SK-N-SH (cell line): ENCODE data around the gene SMIM14. TPM values are rescaled to one million over a fixed set of nuclear protein-coding genes. Genes with fewer than 3 reads are reported as not detected.

Experiments
- CTCF ChIA-PET: fragments of 300-600, 350-600 bp; formaldehyde crosslinking; extraction: SDS; loops from one replicate; lab custom pipeline; 2021; lab: Yijun Ruan, JAX
- POLR2A ChIA-PET: fragments of 350-600 bp; sonication (Branson Sonifier 250); formaldehyde crosslinking; extraction: SDS; loops from one replicate; lab custom pipeline; 2020; ENCODE audit warnings: antibody characterized with exemption, inconsistent platforms; lab: Yijun Ruan, JAX
- DNase-seq: peaks from one replicate; pipeline ENCODE4 v3.0.0; 2012
- H2AFZ ChIP-seq: fragments of 200-600 bp; sonication (generic); 2 replicates; pipeline ENCODE4 v1.8.1; 2016; ENCODE audit warnings: antibody characterized with exemption, mild to moderate bottlenecking, low read depth
- H3F3A ChIP-seq: fragments of 200-600 bp; sonication (generic); replicated peaks from 2 replicates; pipeline ENCODE3; 2016; ENCODE audit warnings: antibody characterized with exemption, mild to moderate bottlenecking; ENCODE audit not compliant: insufficient read depth
- H3K27ac ChIP-seq, 2 experiments: fragments of 200-500 bp in 1 of 2; fragments of 200-600 bp in 1 of 2; sonication (Bioruptor generic) in 1 of 2; sonication (generic), shearing (Covaris generic) in 1 of 2; 2 replicates each; pipeline versions ENCODE4 v1.5.1 to v1.6.1; 2014 to 2016; ENCODE audit warnings: low read depth in 2 of 2, inconsistent platforms in 1 of 2, low read length in 1 of 2, mild to moderate bottlenecking in 1 of 2, mixed read lengths in 1 of 2
- H3K27me3 ChIP-seq: fragments of 200-600 bp; sonication (generic), shearing (Covaris generic); 2 replicates; pipeline ENCODE4 v1.6.1; 2016; ENCODE audit warnings: mixed run types; ENCODE audit not compliant: insufficient read depth
- H3K36me3 ChIP-seq, 2 experiments: fragments of 200-500 bp in 1 of 2; fragments of 200-600 bp in 1 of 2; sonication (Bioruptor generic) in 1 of 2; sonication (generic) in 1 of 2; replicated peaks in 1 of 2; 2 replicates each; pipeline versions ENCODE3 to v1.5.1; 2014 to 2016; ENCODE audit warnings: low read length in 1 of 2, mild to moderate bottlenecking in 1 of 2; ENCODE audit not compliant: insufficient read depth in 2 of 2, control insufficient read depth in 1 of 2
- H3K4me1 ChIP-seq, 2 experiments: fragments of 200-500 bp in 1 of 2; fragments of 200-600 bp in 1 of 2; sonication (Bioruptor generic) in 1 of 2; sonication (generic), shearing (Covaris generic) in 1 of 2; 2 replicates each; pipeline versions ENCODE4 v1.5.1 to v1.6.1; 2014 to 2016; ENCODE audit warnings: low read depth in 1 of 2, low read length in 1 of 2, mixed run types in 1 of 2; ENCODE audit not compliant: insufficient read depth in 2 of 2, control insufficient read depth in 1 of 2
- H3K4me2 ChIP-seq: fragments of 200-600 bp; sonication (generic), shearing (Covaris generic); 2 replicates; pipeline ENCODE4 v1.6.1; 2017; ENCODE audit warnings: mixed run types
- H3K4me3 ChIP-seq, 2 experiments: fragments of 200-500 bp in 1 of 2; fragments of 200-600 bp in 1 of 2; sonication (Bioruptor generic) in 1 of 2; sonication (generic), shearing (Covaris generic) in 1 of 2; 2 replicates each; pipeline versions ENCODE4 v1.5.1 to v1.8.1; 2014 to 2016; ENCODE audit warnings: low read depth in 2 of 2, inconsistent platforms in 1 of 2, low read length in 1 of 2, mild to moderate bottlenecking in 1 of 2, mixed read lengths in 1 of 2, moderate library complexity in 1 of 2
- H3K79me2 ChIP-seq: fragments of 200-600 bp; sonication (generic); 2 replicates; pipeline ENCODE4 v1.8.1; 2017; ENCODE audit warnings: mild to moderate bottlenecking; ENCODE audit not compliant: insufficient read depth
- H3K9ac ChIP-seq: fragments of 200-600 bp; sonication (generic); 2 replicates; pipeline ENCODE4 v1.6.1; 2017; ENCODE audit warnings: mixed run types
- H3K9me2 ChIP-seq: fragments of 200-600 bp; sonication (generic); 2 replicates; pipeline ENCODE4 v1.6.1; 2017; ENCODE audit warnings: mixed run types
- H3K9me3 ChIP-seq: fragments of 200-600 bp; sonication (generic); 2 replicates; pipeline ENCODE4 v1.6.1; 2017; ENCODE audit warnings: mixed run types, mild to moderate bottlenecking, moderate library complexity
- H4K20me1 ChIP-seq: fragments of 200-600 bp; sonication (generic); 2 replicates; pipeline ENCODE4 v1.6.1; 2017; ENCODE audit warnings: mild to moderate bottlenecking, mixed run types; ENCODE audit not compliant: insufficient read depth
- EP300 ChIP-seq, 2 experiments: IDR thresholded peaks; 2 replicates each; pipeline versions ENCODE4 v1.4.0 to v1.6.1; 2012; ENCODE audit warnings: borderline replicate concordance in 1 of 2, low read depth in 1 of 2, low read length in 1 of 2
- FOSL2 ChIP-seq: IDR thresholded peaks from 2 replicates; pipeline ENCODE4 v1.4.0; 2012; ENCODE audit warnings: low read depth, mild to moderate bottlenecking, moderate library complexity, borderline replicate concordance
- FOXJ3 ChIP-seq: sonication (generic); formaldehyde crosslinking; IDR thresholded peaks from 2 replicates; pipeline ENCODE4 v1.5.1; 2020; ENCODE audit warnings: mild to moderate bottlenecking, missing genetic modification reagents
- FOXM1 ChIP-seq: IDR thresholded peaks from 2 replicates; pipeline ENCODE4 v1.4.0; 2012; ENCODE audit warnings: low read depth, mild to moderate bottlenecking
- GATA2 ChIP-seq: sonication (generic); formaldehyde crosslinking; IDR thresholded peaks from 2 replicates; pipeline ENCODE4 v1.5.0; 2020; ENCODE audit warnings: mild to moderate bottlenecking, missing genetic modification reagents
- JUND ChIP-seq: IDR thresholded peaks from 2 replicates; pipeline ENCODE4 v1.4.0; 2012
- MAX ChIP-seq: IDR thresholded peaks from 2 replicates; pipeline ENCODE4 v1.4.0; 2012; ENCODE audit warnings: low read depth
- MEF2A ChIP-seq: IDR thresholded peaks from 2 replicates; pipeline ENCODE4 v1.4.0; 2012; ENCODE audit warnings: low read depth, borderline replicate concordance
- NFIC ChIP-seq: IDR thresholded peaks from 2 replicates; pipeline ENCODE4 v1.4.0; 2012; ENCODE audit warnings: borderline replicate concordance
- RCOR1 ChIP-seq: fragments of 150-350 bp; IDR thresholded peaks from 2 replicates; pipeline ENCODE4 v1.6.1; 2017; ENCODE audit warnings: antibody characterized with exemption, low read length
- RXRA ChIP-seq: IDR thresholded peaks from 2 replicates; pipeline ENCODE4 v1.4.0; 2012; ENCODE audit warnings: low read depth, mild to moderate bottlenecking, borderline replicate concordance
- SIN3A ChIP-seq: IDR thresholded peaks from 2 replicates; pipeline ENCODE4 v1.6.1; 2012; ENCODE audit warnings: low read depth, mild to moderate bottlenecking, low read length, moderate library complexity, borderline replicate concordance
- TAF1 ChIP-seq: IDR thresholded peaks from 2 replicates; pipeline ENCODE4 v1.6.1; 2012; ENCODE audit warnings: low read depth, mild to moderate bottlenecking, low read length, moderate library complexity, borderline replicate concordance
- TEAD4 ChIP-seq: IDR thresholded peaks from 2 replicates; pipeline ENCODE4 v1.4.0; 2012; ENCODE audit warnings: mild to moderate bottlenecking, borderline replicate concordance; ENCODE audit not compliant: insufficient read depth
- YY1 ChIP-seq: IDR thresholded peaks from 2 replicates; pipeline ENCODE4 v1.4.0; 2012; ENCODE audit warnings: low read depth, mild to moderate bottlenecking
- WGBS: methylation state at CpG from one replicate; pipeline ENCODE4 v1.1.6; 2017; ENCODE audit warnings: low lambda C conversion rate; 5-methylcytosine and 5-hydroxymethylcytosine counted together
- polyA plus RNA-seq, 3 experiments: library from polyadenylated mRNA; depleted of rRNA; stranded (reverse); fragments of >200 nt; gene quantifications; 2 replicates each; pipeline ENCODE4 v1.2.3, GENCODE V29; 2012
- TF ChIP-seq, protein P1 (sequence below): fragments of 150-350 bp; IDR thresholded peaks from 2 replicates; pipeline ENCODE4 v1.6.1; 2016; ENCODE audit warnings: mild to moderate bottlenecking, low read depth, low read length
- TF ChIP-seq, protein P2 (sequence below): IDR thresholded peaks from 2 replicates; pipeline ENCODE4; 2012

The SMIM14 gene
- polyA plus RNA-seq, 1 of the 3 experiments (the other 2 are of a cell fraction), result 12.6 TPM

- peaks cover 2 to 5% of the 10 kb centered on the region in 2 experiments; a peak in 3 of 4 replicates for H3K4me1 ChIP-seq
- no peaks in the 10 kb centered on the region for H3K27me3 ChIP-seq
- H3K4me2 ChIP-seq, result no peak overlapping the region
- H2AFZ ChIP-seq, result no peak overlapping the region
- no peaks in the 10 kb centered on the region for H3K9me3 ChIP-seq
- H3F3A ChIP-seq, result peaks cover 26% of the 10 kb centered on the region
- H4K20me1 ChIP-seq, result no peaks in the 10 kb centered on the region
- CTCF ChIA-PET, result no interaction called here
- H3K36me3 ChIP-seq, result peaks cover 0 to 8% of the 10 kb centered on the region in 2 experiments
- H3K4me3 ChIP-seq, result no peak overlapping the region
- H3K9ac ChIP-seq, result no peak overlapping the region
- H3K79me2 ChIP-seq, result peaks cover 61% of the 10 kb centered on the region
- H3K27ac ChIP-seq, result no peak overlapping the region
- TF ChIP-seq GATA2 (CRISPR knock-in tag), result no peak
- no peak for TF ChIP-seq TAF1
- no peak for TF ChIP-seq EP300 (IDR thresholded peaks at IDR 0.05; ENCODE audit: borderline replicate concordance in 1 of 2, low read depth in 1 of 2, low read length in 1 of 2)
- TF ChIP-seq, protein P1, sequence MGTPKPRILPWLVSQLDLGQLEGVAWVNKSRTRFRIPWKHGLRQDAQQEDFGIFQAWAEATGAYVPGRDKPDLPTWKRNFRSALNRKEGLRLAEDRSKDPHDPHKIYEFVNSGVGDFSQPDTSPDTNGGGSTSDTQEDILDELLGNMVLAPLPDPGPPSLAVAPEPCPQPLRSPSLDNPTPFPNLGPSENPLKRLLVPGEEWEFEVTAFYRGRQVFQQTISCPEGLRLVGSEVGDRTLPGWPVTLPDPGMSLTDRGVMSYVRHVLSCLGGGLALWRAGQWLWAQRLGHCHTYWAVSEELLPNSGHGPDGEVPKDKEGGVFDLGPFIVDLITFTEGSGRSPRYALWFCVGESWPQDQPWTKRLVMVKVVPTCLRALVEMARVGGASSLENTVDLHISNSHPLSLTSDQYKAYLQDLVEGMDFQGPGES, result no peak
- TF ChIP-seq MAX, result no peak
- no peak for TF ChIP-seq FOSL2
- TF ChIP-seq SIN3A, result no peak
- TF ChIP-seq MEF2A, result no peak
- TF ChIP-seq NFIC, result no peak
- TF ChIP-seq RXRA, result no peak
- TF ChIP-seq FOXM1, result no peak
- TF ChIP-seq JUND, result no peak
- TF ChIP-seq FOXJ3 (CRISPR knock-in tag), result no peak
- TF ChIP-seq TEAD4, result no peak
- TF ChIP-seq, all 33 proteins: peak for 0
- no peak for DNase-seq
- 100% methylated on average over 1 of the region's 1 CpG for WGBS
- POLR2A ChIA-PET, result interaction anchor here (1.0 kb wide), 1 partner anchor 108 kb away, joined by 3 read pairs; the partner anchor contains the start of gene UGDH
- H3K9me2 ChIP-seq, result no peaks in the 10 kb centered on the region
These were observed 3.6 kb downstream of the SMIM14 start for GRCh38 chr4:39635023-39635422.

DNA sequence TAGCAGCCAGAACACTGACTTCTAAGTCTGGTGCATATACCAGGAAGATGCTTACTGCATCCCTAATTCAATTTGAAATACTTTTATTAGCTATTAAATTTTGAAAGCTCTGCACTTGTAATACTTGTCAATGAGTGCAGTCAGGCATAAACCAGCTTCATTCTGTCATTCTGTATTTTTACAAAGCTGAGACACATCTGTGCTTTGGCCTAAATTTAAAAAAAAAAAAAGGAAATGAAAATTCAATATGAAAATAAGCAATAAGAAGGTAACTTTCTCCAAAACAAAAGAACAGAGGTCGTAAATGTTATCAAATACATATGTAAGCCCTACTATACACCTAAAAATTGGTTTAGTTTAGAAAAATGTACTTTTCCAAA, 7.0 kb downstream of the SMIM14 start:
- POLR2A ChIA-PET, result no interaction called here
- H3K4me2 ChIP-seq, result no peak overlapping the region
- H3F3A ChIP-seq, result peaks cover 6% of the 10 kb centered on the region
- H3K9me2 ChIP-seq, result no peaks in the 10 kb centered on the region
- H3K9me3 ChIP-seq, result no peaks in the 10 kb centered on the region
- no peak overlapping the region for H2AFZ ChIP-seq
- TF ChIP-seq FOSL2, result no peak
- TF ChIP-seq, protein P1, result no peak
- no peak for TF ChIP-seq RCOR1
- TF ChIP-seq SIN3A, result no peak
- TF ChIP-seq FOXM1, result no peak
- TF ChIP-seq JUND, result no peak
- TF ChIP-seq, protein P2, sequence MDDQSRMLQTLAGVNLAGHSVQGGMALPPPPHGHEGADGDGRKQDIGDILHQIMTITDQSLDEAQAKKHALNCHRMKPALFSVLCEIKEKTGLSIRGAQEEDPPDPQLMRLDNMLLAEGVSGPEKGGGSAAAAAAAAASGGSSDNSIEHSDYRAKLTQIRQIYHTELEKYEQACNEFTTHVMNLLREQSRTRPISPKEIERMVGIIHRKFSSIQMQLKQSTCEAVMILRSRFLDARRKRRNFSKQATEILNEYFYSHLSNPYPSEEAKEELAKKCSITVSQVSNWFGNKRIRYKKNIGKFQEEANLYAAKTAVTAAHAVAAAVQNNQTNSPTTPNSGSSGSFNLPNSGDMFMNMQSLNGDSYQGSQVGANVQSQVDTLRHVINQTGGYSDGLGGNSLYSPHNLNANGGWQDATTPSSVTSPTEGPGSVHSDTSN, result no peak
- no peak for TF ChIP-seq EP300 (IDR thresholded peaks at IDR 0.05; ENCODE audit: borderline replicate concordance in 1 of 2, low read depth in 1 of 2, low read length in 1 of 2)
- TF ChIP-seq YY1, result no peak
- no peaks in the 10 kb centered on the region for H3K4me1 ChIP-seq
- no peak overlapping the region for H3K9ac ChIP-seq
- WGBS, result 92% methylated on average over 1 of the region's 1 CpG
- no peak overlapping the region for H3K27ac ChIP-seq
- no peaks in the 10 kb centered on the region for H4K20me1 ChIP-seq
- H3K4me3 ChIP-seq, result no peak overlapping the region
- H3K36me3 ChIP-seq, result peaks cover 0 to 8% of the 10 kb centered on the region in 2 experiments
- no peak for DNase-seq
- H3K27me3 ChIP-seq, result no peaks in the 10 kb centered on the region
- H3K79me2 ChIP-seq, result peaks cover 48% of the 10 kb centered on the region
- CTCF ChIA-PET, result no interaction called here
